ENCODE data around the gene KRTAP15-1.

The KRTAP15-1 gene

GRCh38 chr21:30486180-30486579 is 46.1 kb downstream of the KRTAP15-1 start:
- in situ Hi-C loops (cut with HindIII; ENCODE audit: low sequenced_read_pairs), result no loop called here

GRCh38 chr21:30487336-30487735 is 47.3 kb downstream of the KRTAP15-1 start, which contains the start of gene KRTAP19-2:
TSS of gene KRTAP19-2 (minus strand) at chr21:30487436. CDS start at chr21:30487348, 88 bp downstream.
- in situ Hi-C loops (cut with HindIII; ENCODE audit: low sequenced_read_pairs), result no loop called here

All from endothelial cell of hepatic sinusoid (primary cell).